Stomach (tissue), 9 donors: Measurements from ENCODE around the gene RAE1. TPM values are rescaled to one million over a fixed set of nuclear protein-coding genes. Genes with fewer than 3 reads are reported as not detected.

Experiments
- DNase-seq, 2 donors: peaks; one replicate each; pipeline versions ENCODE4 v3.0.0 to v3.0.0-alpha.2; 2013 to 2019
- H3K27ac ChIP-seq, 5 donors: fragments of 200-600 bp in 4 of 5; sonication (generic) in 4 of 5; one replicate each; pipeline ENCODE4 v1.5.1; 2013 to 2019; ENCODE audit warnings: mild to moderate bottlenecking in 1 of 5, moderate library complexity in 1 of 5
- H3K27me3 ChIP-seq, 3 donors: fragments of 200-600 bp; sonication (generic); one replicate each; pipeline ENCODE4 v1.5.1; 2017 to 2019; ENCODE audit warnings: mixed run types in 1 of 3
- H3K36me3 ChIP-seq, 4 donors: fragments of 200-600 bp; sonication (generic); 1 replicate in 3 of 4; 2 replicates in 1 of 4; pipeline ENCODE4 v1.5.1; 2016 to 2019
- H3K4me1 ChIP-seq, 4 donors: fragments of 200-600 bp; sonication (generic); one replicate each; pipeline ENCODE4 v1.5.1; 2016 to 2019
- H3K4me3 ChIP-seq, 4 donors: fragments of 200-600 bp; sonication (generic) in 3 of 4; one replicate each; pipeline ENCODE4 v1.5.1; 2016 to 2019; ENCODE audit warnings: mild to moderate bottlenecking in 1 of 4
- H3K9me3 ChIP-seq, 4 donors: fragments of 200-600 bp; sonication (generic); one replicate each; pipeline ENCODE4 v1.5.1; 2016 to 2019
- CTCF ChIP-seq, 7 experiments: fragments of 450-650 bp in 4 of 7; fragments of 200-600 bp in 3 of 7; sonication (generic) in 3 of 7; IDR thresholded peaks; one replicate each; pipeline ENCODE4 v1.5.1; 2016 to 2019; ENCODE audit warnings: antibody characterized with exemption in 7 of 7, control low read depth in 2 of 7, mild to moderate bottlenecking in 1 of 7
- EP300 ChIP-seq: sonication (generic); formaldehyde crosslinking; IDR thresholded peaks from one replicate; pipeline ENCODE4 v1.6.1; 2017; ENCODE audit warnings: antibody characterized with exemption
- POLR2A ChIP-seq, 4 donors: fragments of 450-650 bp; IDR thresholded peaks; one replicate each; pipeline ENCODE4 v1.6.1; 2016; ENCODE audit warnings: antibody characterized with exemption in 4 of 4, control low read depth in 2 of 4, mild to moderate bottlenecking in 1 of 4, moderate library complexity in 1 of 4
- POLR2AphosphoS5 ChIP-seq, 3 donors: sonication (generic); formaldehyde crosslinking; IDR thresholded peaks; one replicate each; pipeline ENCODE4 v1.6.1; 2016; ENCODE audit warnings: antibody characterized with exemption in 3 of 3
- WGBS, 5 donors: extraction: QIAGEN DNeasy Blood & Tissue Kit in 3 of 5; methylation state at CpG; one replicate each; pipeline versions ENCODE4 v1.1.5 to v1.1.7; 2013 to 2018; 5-methylcytosine and 5-hydroxymethylcytosine counted together
- intact Hi-C: fragments of 100-400 bp; cut with DNase I; formaldehyde crosslinking; loops from one replicate; pipeline ENCODE4 v1.15.1; 2023; ENCODE audit warnings: low total_unique reads
- polyA plus RNA-seq, 3 donors: library from polyadenylated mRNA; stranded (reverse); fragments of 200-250 nt; gene quantifications; one replicate each; pipeline ENCODE4 v1.2.3, GENCODE V29; 2013
- total RNA-seq, 5 donors: library from RNA; depleted of rRNA; stranded (reverse); fragments of >200 nt; gene quantifications; one replicate each; pipeline versions ENCODE4 v1.1.0 to v1.2.3, GENCODE V29; 2014 to 2016
- donor health status: healthy with polysubstance abuse.
- donor health status: Bipolar disorder and iron deficiency.
- donor health status: healthy.

The RAE1 gene
- total and polyA plus RNA-seq, 8 donors: 6.4 to 65.6 (median 15.2) TPM

GRCh38 chr20:57398901-57399535 lies 48.0 kb downstream of the RAE1 start:
- no peaks in the 10 kb centered on the region for H3K9me3 ChIP-seq
- 36 to 71% (median 53%) methylated on average over 6 to 13 of the region's 13 CpGs for WGBS, 5 donors
- peak overlapping the region; percentile 54 to 92 (median 84) for H3K27ac ChIP-seq
- H3K27me3 ChIP-seq: no peaks in the 10 kb centered on the region
- TF ChIP-seq EP300: no peak
- TF ChIP-seq CTCF (IDR thresholded peaks at IDR 0.05): no peak
- TF ChIP-seq POLR2A (IDR thresholded peaks at IDR 0.05): no peak
- TF ChIP-seq POLR2AphosphoS5 (IDR thresholded peaks at IDR 0.05): no peak
- DNase-seq: no peak
- H3K36me3 ChIP-seq: peaks cover 18 to 80% (median 68%) of the 10 kb centered on the region in 4 donors
- peak overlapping the region in 3 of 4 donors; percentile 9 to 23 (median 12) for H3K4me3 ChIP-seq
- peaks cover 64 to 99% (median 74%) of the 10 kb centered on the region in 4 donors for H3K4me1 ChIP-seq
- intact Hi-C loops: no loop called here

DNA sequence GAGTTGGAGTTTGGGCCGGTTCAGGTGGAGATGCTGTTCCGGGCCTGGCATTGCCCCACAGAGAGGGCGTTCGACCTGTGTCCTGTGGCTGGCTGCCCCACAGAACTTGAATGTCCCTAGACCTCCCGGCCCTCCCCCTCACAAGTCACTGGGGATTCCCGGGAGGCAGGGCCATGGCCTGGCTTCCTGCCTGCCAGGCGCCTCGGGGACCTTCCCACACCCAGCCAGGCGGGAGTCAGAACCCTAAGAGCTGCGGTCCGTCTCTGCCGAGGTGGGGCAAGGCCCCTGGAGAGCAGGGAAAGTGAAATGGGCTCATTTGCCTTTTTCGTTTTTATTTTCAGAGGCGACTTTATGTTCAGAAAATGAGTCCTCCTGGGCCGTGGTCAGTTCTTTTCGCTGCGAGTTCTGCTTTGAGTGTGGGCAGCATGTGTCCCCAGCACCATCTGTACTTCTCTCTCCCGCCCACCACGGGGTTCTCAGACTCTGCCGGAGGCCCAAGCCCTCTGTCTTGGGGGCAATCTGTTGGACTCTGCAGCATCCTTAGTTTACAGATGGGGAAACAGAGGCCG lies 48.6 kb downstream of the RAE1 start:
- H3K36me3 ChIP-seq: peaks cover 16 to 80% (median 71%) of the 10 kb centered on the region in 4 donors
- no peaks in the 10 kb centered on the region for H3K27me3 ChIP-seq
- WGBS, 5 donors: 29 to 47% (median 43%) methylated on average over 19 to 21 of the region's 21 CpGs
- peak in 1 of 2 donors; percentile 53 for DNase-seq
- H3K4me1 ChIP-seq: peaks cover 58 to 97% (median 71%) of the 10 kb centered on the region in 4 donors
- peak overlapping the region in 4 of 5 donors; percentile 58 to 92 (median 88) for H3K27ac ChIP-seq
- TF ChIP-seq EP300 (no peak), POLR2A (IDR thresholded peaks at IDR 0.05) (no peak), CTCF (IDR thresholded peaks at IDR 0.05) (no peak), POLR2AphosphoS5 (IDR thresholded peaks at IDR 0.05) (no peak)
- peak overlapping the region in 1 of 4 donors; percentile 1 for H3K4me3 ChIP-seq
- no peaks in the 10 kb centered on the region for H3K9me3 ChIP-seq
- intact Hi-C loops: no loop called here

GRCh38 chr20:57400231-57400701 lies 49.2 kb downstream of the RAE1 start:
- Histone ChIP-seq H3K27ac (peak overlapping the region in 2 of 5 donors; percentile 92), H3K4me1 (peaks cover 53 to 93% (median 68%) of the 10 kb centered on the region in 4 donors), H3K9me3 (no peaks in the 10 kb centered on the region), H3K36me3 (peaks cover 11 to 80% (median 72%) of the 10 kb centered on the region in 4 donors), H3K27me3 (no peaks in the 10 kb centered on the region), H3K4me3 (peak overlapping the region in 1 of 4 donors; percentile 1)
- no peak for DNase-seq
- TF ChIP-seq CTCF (IDR thresholded peaks at IDR 0.05): no peak
- no peak for TF ChIP-seq EP300
- no peak for TF ChIP-seq POLR2A (IDR thresholded peaks at IDR 0.05)
- 67 to 85% (median 81%) methylated on average over 7 to 11 of the region's 11 CpGs for WGBS, 5 donors
- intact Hi-C loops: no loop called here

- TF ChIP-seq EP300 (no peak), CTCF (IDR thresholded peaks at IDR 0.05) (no peak), POLR2A (IDR thresholded peaks at IDR 0.05) (no peak), POLR2AphosphoS5 (IDR thresholded peaks at IDR 0.05) (no peak)
- H3K27ac ChIP-seq: peak overlapping the region in 1 of 5 donors; percentile 92
- intact Hi-C loops: no loop called here
- no peaks in the 10 kb centered on the region for H3K27me3 ChIP-seq
- no peak overlapping the region for H3K4me3 ChIP-seq
- DNase-seq: no peak
- H3K9me3 ChIP-seq: no peaks in the 10 kb centered on the region
- WGBS, 5 donors: 82 to 93% (median 88%) methylated on average over 16 to 21 of the region's 21 CpGs
- peaks cover 46 to 86% (median 61%) of the 10 kb centered on the region in 4 donors for H3K4me1 ChIP-seq
- H3K36me3 ChIP-seq: peaks cover 13 to 80% (median 76%) of the 10 kb centered on the region in 4 donors
Observed at GRCh38 chr20:57400821-57401564, 49.9 kb downstream of the RAE1 start.
